Nephron progenitor cell (in vitro differentiated cells): ENCODE data around the gene PFN3.

Source experiments
- DNase-seq: peaks from one replicate; pipeline ENCODE4 v3.0.0; 2021
- H3K27ac Mint-ChIP-seq: 2 replicates; pipeline ENCODE4 v1.8.0; 2021; ENCODE audit warnings: mild to moderate bottlenecking, moderate library complexity, mixed read lengths
- H3K27me3 Mint-ChIP-seq: 2 replicates; pipeline ENCODE4 v1.8.0; 2021; ENCODE audit warnings: mild to moderate bottlenecking, low read depth, mixed read lengths; ENCODE audit not compliant: poor library complexity
- H3K36me3 Mint-ChIP-seq: 2 replicates; pipeline ENCODE4 v1.8.0; 2021; ENCODE audit warnings: low read depth, mixed read lengths
- H3K4me1 Mint-ChIP-seq: 2 replicates; pipeline ENCODE4 v1.8.0; 2021; ENCODE audit warnings: mixed read lengths
- H3K4me3 Mint-ChIP-seq: 2 replicates; pipeline ENCODE4 v1.8.0; 2021; ENCODE audit warnings: mild to moderate bottlenecking, moderate library complexity, mixed read lengths
- H3K9me3 Mint-ChIP-seq: 2 replicates; pipeline ENCODE4 v1.8.0; 2021; ENCODE audit warnings: mild to moderate bottlenecking, moderate library complexity, mixed read lengths
- CTCF ChIP-seq: fragments of 200-600 bp; sonication (generic); IDR thresholded peaks from 2 replicates; pipeline ENCODE4 v1.5.0; 2021; ENCODE audit warnings: antibody characterized with exemption

The PFN3 gene

GRCh38 chr5:177366528-177367322 lies 33.7 kb downstream of the PFN3 start:
- peak overlapping the region; percentile 94 for H3K27ac Mint-ChIP-seq
- no peaks in the 10 kb centered on the region for H3K36me3 Mint-ChIP-seq
- DNase-seq = peak; percentile 94
- no peaks in the 10 kb centered on the region for H3K9me3 Mint-ChIP-seq
- peaks cover 14% of the 10 kb centered on the region for H3K27me3 Mint-ChIP-seq
- TF ChIP-seq CTCF = no peak
- H3K4me1 Mint-ChIP-seq = peaks cover 64% of the 10 kb centered on the region
- H3K4me3 Mint-ChIP-seq = peak overlapping the region; percentile 87

- Mint-ChIP-seq H3K36me3 (no peaks in the 10 kb centered on the region), H3K4me1 (peaks cover 60% of the 10 kb centered on the region), H3K27ac (peak overlapping the region; percentile 87), H3K9me3 (no peaks in the 10 kb centered on the region), H3K4me3 (peak overlapping the region; percentile 87), H3K27me3 (peaks cover 14% of the 10 kb centered on the region)
- TF ChIP-seq CTCF = no peak
- no peak for DNase-seq
Observed at GRCh38 chr5:177365845-177366527, 34.5 kb downstream of the PFN3 start.

GRCh38 chr5:177364159-177364962 lies 36.1 kb downstream of the PFN3 start:
- no peaks in the 10 kb centered on the region for H3K9me3 Mint-ChIP-seq
- H3K36me3 Mint-ChIP-seq = no peaks in the 10 kb centered on the region
- TF ChIP-seq CTCF = no peak
- H3K27me3 Mint-ChIP-seq = peaks cover 22% of the 10 kb centered on the region
- DNase-seq = no peak
- peak overlapping the region; percentile 28 for H3K4me3 Mint-ChIP-seq
- no peak overlapping the region for H3K27ac Mint-ChIP-seq
- peaks cover 54% of the 10 kb centered on the region for H3K4me1 Mint-ChIP-seq

- no peak for TF ChIP-seq CTCF
- Mint-ChIP-seq H3K4me1 (peaks cover 47% of the 10 kb centered on the region), H3K36me3 (no peaks in the 10 kb centered on the region), H3K9me3 (no peaks in the 10 kb centered on the region), H3K27ac (no peak overlapping the region), H3K4me3 (peak overlapping the region; percentile 74), H3K27me3 (peaks cover 18% of the 10 kb centered on the region)
- no peak for DNase-seq
Observed at GRCh38 chr5:177363565-177363964, 36.9 kb downstream of the PFN3 start.

GRCh38 chr5:177362610-177363507 lies 37.6 kb downstream of the PFN3 start:
- Mint-ChIP-seq H3K27ac (no peak overlapping the region), H3K4me3 (peak overlapping the region; percentile 74), H3K36me3 (no peaks in the 10 kb centered on the region), H3K4me1 (peaks cover 42% of the 10 kb centered on the region), H3K27me3 (peaks cover 18% of the 10 kb centered on the region), H3K9me3 (no peaks in the 10 kb centered on the region)
- peak; percentile 81 for DNase-seq
- TF ChIP-seq CTCF = no peak
